ENCODE measurements around the gene KIAA0232.
"Not testable (repeated sequence)": the region's sequence is repeated elsewhere in the genome, so short reads cannot be mapped to it uniquely, and the experiment has no call there.

The KIAA0232 gene

DNA sequence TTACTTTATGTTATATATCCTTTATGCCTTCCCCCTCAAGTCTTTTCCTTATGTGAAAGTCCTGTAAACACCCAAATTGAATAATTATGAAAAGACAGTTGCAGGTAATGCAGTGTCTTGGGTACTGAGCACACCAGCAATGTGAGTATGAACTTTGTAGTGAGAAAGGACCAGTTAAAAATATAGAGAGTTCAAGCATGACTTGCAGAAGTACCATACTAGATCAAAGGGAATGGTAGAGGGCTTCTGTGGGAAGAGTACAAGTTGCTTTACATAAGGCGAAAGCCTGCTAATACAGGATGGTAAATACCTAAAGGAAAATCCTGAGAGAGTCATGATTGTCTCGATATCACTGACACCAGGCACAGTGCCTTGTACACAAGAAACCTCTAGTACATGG, 25.7 kb downstream of the KIAA0232 start:
- DNase-seq (ENCODE audit: low read depth in 2 of 2), result no peak

- DNase-seq (ENCODE audit: low read depth in 2 of 2), result no peak
Observed at GRCh38 chr4:6811165-6811564, 28.6 kb downstream of the KIAA0232 start.

GRCh38 chr4:6812766-6813165, 30.2 kb downstream of the KIAA0232 start:
- DNase-seq (ENCODE audit: low read depth in 2 of 2), result no peak

GRCh38 chr4:6813725-6814124, 31.2 kb downstream of the KIAA0232 start:
- DNase-seq (ENCODE audit: low read depth in 2 of 2), result no peak

- no peak for DNase-seq (ENCODE audit: low read depth in 2 of 2)
Observed at GRCh38 chr4:6815029-6815836, 32.7 kb downstream of the KIAA0232 start.

GRCh38 chr4:6819295-6819694, 36.8 kb downstream of the KIAA0232 start:
- DNase-seq (ENCODE audit: low read depth in 2 of 2), result no peak

DNA sequence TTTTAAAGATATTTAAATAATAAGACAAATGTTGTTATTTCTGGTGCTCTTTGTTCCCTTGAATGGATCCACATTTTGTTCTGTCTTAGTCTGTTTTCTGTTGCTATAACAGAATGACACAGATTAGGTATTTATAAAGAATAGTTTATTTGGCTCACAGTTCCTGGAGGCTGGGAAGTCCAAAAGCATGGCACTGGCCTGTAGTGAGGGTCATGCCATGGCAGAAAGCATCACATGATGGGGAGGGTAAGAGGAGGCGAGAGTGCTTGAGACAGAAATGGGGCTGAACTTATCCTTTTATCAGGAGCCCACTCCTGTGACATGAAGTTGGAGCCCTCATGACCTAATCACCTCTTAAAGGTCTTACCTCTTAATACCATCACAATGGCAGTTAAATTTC, 38.2 kb downstream of the KIAA0232 start:
- no peak for DNase-seq (ENCODE audit: low read depth in 2 of 2)

GRCh38 chr4:6824071-6824470, 41.5 kb downstream of the KIAA0232 start:
- DNase-seq (ENCODE audit: low read depth in 2 of 2), result no peak

DNA sequence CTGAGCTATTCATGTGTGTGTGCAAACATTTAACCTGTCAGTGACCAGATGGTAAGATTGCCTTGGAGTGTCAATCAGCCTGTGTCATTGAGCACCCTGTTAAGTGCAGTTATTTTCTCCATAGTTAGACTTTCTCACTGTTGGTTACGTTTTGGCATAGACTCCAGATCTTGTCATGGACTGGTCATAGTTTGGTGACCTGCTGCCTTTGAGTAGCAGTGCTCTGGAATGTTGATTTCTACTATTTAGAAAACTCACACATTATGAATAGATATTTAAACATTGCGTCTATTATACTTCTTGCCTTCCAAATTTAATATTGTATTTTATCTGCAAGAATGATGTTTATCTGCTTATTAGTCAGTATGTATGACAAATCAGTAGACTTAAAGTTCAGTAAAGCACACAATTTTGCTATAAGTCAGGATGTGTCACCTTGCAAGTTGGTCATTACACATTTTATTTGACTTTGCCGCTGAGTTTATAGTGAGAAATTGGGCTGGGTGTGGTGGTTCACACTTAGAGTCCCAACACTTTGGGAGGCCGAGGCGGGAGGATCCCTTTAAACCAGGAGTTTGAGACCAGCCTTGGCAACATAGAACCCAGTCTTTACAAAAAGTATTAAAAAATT, 42.4 kb downstream of the KIAA0232 start:
- DNase-seq (ENCODE audit: low read depth in 2 of 2), result no peak

GRCh38 chr4:6825403-6825802, 42.9 kb downstream of the KIAA0232 start:
- DNase-seq (ENCODE audit: low read depth in 2 of 2), result no peak

DNA sequence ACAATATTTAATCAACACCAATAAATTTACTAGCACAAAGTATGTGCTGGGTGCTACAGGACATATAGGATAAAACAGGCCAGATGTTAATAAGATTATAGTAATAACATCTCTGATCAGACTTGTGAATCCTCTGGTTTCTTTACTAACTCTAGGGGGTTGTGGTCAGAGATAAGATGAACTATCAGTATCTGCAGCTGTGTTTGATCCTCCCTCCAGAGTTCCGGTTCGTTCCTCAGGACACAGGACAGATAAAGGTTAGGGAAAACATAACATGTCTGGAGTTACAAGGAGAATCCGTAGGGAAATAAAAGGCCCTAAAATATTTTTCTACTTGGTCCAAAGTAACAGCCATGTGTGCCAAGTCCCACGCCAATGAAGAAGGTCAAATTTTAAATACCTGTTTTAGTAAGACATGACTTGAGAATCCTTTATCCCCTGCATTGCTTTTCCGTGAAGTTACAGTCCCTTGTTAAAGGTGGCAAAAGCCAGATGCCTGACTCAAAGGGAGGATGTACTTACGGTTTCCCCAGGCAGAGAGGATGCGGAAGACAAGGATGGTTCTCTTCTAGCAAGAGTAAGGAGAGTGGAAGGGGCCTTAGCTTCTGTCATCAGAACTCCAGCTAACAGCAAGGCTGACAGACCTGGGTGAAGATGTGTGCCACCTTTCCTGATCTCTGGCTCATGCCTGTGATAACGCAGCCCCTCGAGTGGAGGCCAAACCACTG, 44.4 kb downstream of the KIAA0232 start:
- no peak for DNase-seq (ENCODE audit: low read depth in 2 of 2)

- DNase-seq (ENCODE audit: low read depth in 2 of 2), result no peak
Observed at GRCh38 chr4:6829086-6829485, 46.6 kb downstream of the KIAA0232 start.

- no peak for DNase-seq (ENCODE audit: low read depth in 2 of 2)
Observed at GRCh38 chr4:6834867-6835266, 52.3 kb downstream of the KIAA0232 start.

DNA sequence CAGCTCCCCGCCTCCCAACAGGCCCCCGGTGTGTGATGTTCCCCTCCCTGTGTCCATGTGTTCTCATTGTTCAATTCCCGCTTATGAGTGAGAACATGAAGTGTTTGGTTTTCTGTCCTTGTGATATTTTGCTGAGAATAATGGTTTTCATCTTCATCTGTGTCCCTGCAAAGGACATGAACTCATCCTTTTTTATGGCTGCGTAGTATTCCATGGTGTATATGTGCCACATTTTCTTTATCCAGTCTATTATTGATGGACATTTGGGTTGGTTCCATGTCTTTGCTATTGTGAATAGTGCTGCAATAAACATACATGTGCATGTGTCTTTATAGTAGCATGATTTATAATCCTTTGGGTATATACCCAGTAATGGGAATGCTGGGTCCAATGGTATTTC, 53.1 kb downstream of the KIAA0232 start:
- not testable (repeated sequence) for DNase-seq (ENCODE audit: low read depth in 2 of 2)

- not testable (repeated sequence) for DNase-seq (ENCODE audit: low read depth in 2 of 2)
Observed at GRCh38 chr4:6837106-6837505, 54.6 kb downstream of the KIAA0232 start.

GRCh38 chr4:6839579-6839978, 57.1 kb downstream of the KIAA0232 start:
- DNase-seq (ENCODE audit: low read depth in 2 of 2), result no peak

- DNase-seq (ENCODE audit: low read depth in 2 of 2), result no peak
Observed at GRCh38 chr4:6840062-6840976, 57.8 kb downstream of the KIAA0232 start.

- DNase-seq (ENCODE audit: low read depth in 2 of 2), result no peak
Observed at GRCh38 chr4:6845027-6845426, 62.5 kb downstream of the KIAA0232 start.

- no peak for DNase-seq (ENCODE audit: low read depth in 2 of 2)
Observed at GRCh38 chr4:6845574-6845973, 63.0 kb downstream of the KIAA0232 start.

- DNase-seq (ENCODE audit: low read depth in 2 of 2), result no peak
Observed at GRCh38 chr4:6847178-6847577, 64.7 kb downstream of the KIAA0232 start.

DNA sequence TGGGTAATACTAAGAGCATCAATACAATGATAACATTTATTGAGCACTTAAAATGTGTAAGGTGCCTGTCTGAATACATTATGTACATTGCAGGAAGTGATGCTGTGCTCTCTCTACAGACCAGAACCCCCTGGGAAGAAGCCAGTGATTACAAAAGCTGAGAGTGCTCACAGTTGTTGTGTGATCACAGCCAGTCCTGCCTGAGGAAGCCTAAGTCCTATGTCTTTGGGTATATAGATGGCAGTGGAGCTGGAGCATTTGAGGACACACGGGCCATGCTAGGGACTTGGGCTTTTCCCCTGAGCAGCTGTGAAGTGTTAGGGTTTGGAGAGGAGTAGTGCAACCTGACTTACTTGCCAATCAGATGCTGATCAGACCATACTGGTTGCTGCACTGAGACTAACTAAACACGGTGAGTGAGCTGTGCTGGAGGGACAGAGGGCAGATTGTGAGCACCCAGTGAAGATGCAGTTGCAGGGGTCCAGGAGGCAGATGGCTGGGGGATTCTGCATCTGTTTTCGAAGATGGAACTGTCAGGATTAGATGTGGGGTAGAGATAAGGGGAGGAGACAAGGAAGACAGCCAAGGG, 66.3 kb downstream of the KIAA0232 start:
- DNase-seq (ENCODE audit: low read depth in 2 of 2), result no peak
